H9 (cell line): ENCODE data around the gene CACHD1. TPM values are rescaled to one million over a fixed set of nuclear protein-coding genes. Genes with fewer than 3 reads are reported as not detected.

Experiments
- DNase-seq: peaks from one replicate; pipeline ENCODE4 v3.0.0-alpha.2; 2017
- H2AFZ ChIP-seq: one replicate; pipeline ENCODE4 v1.6.1; 2013; ENCODE audit warnings: mild to moderate bottlenecking, low read length, control low read depth, moderate library complexity
- H2AK5ac ChIP-seq: 2 replicates; pipeline ENCODE4 v1.6.1; 2013; ENCODE audit warnings: low read length, control low read depth, mixed read lengths; ENCODE audit not compliant: insufficient read length
- H2BK120ac ChIP-seq: one replicate; pipeline ENCODE4 v1.6.1; 2013; ENCODE audit warnings: low read depth, mild to moderate bottlenecking, low read length, control low read depth, inconsistent platforms; ENCODE audit not compliant: poor library complexity, severe bottlenecking
- H2BK12ac ChIP-seq: 2 replicates; pipeline ENCODE4 v1.6.1; 2013; ENCODE audit warnings: low read length, control low read depth, mixed read lengths, low read depth; ENCODE audit not compliant: insufficient read length
- H2BK15ac ChIP-seq: 2 replicates; pipeline ENCODE4 v1.6.1; 2013; ENCODE audit warnings: low read depth, low read length, control low read depth
- H2BK20ac ChIP-seq: one replicate; pipeline ENCODE4 v1.6.1; 2013; ENCODE audit warnings: low read depth, mild to moderate bottlenecking, low read length, control low read depth, inconsistent platforms; ENCODE audit not compliant: poor library complexity, severe bottlenecking
- H2BK5ac ChIP-seq: 2 replicates; pipeline ENCODE4 v1.6.1; 2013; ENCODE audit warnings: low read length, control low read depth, mixed read lengths; ENCODE audit not compliant: insufficient read length
- H3K14ac ChIP-seq: 2 replicates; pipeline ENCODE4 v1.6.1; 2013; ENCODE audit warnings: low read length, control low read depth; ENCODE audit not compliant: insufficient read depth
- H3K18ac ChIP-seq: 2 replicates; pipeline ENCODE4 v1.6.1; 2013; ENCODE audit warnings: low read depth, mild to moderate bottlenecking, mixed read lengths, low read length, control low read depth; ENCODE audit not compliant: insufficient read length
- H3K23ac ChIP-seq: 2 replicates; pipeline ENCODE4 v1.6.1; 2013; ENCODE audit warnings: low read length, control low read depth, mixed read lengths, low read depth; ENCODE audit not compliant: insufficient read length
- H3K23me2 ChIP-seq: 2 replicates; pipeline ENCODE4 v1.6.1; 2013; ENCODE audit warnings: low read depth, mild to moderate bottlenecking, mixed read lengths, low read length, control low read depth; ENCODE audit not compliant: insufficient read length, poor library complexity, severe bottlenecking
- H3K27ac ChIP-seq: 2 replicates; pipeline ENCODE4 v1.5.1; 2013; ENCODE audit warnings: low read length, control low read depth, mixed read lengths, low read depth; ENCODE audit not compliant: insufficient read length
- H3K27me3 ChIP-seq: 2 replicates; pipeline ENCODE4 v1.6.1; 2013; ENCODE audit warnings: low read length, control low read depth, inconsistent platforms; ENCODE audit not compliant: insufficient read depth
- H3K4ac ChIP-seq: 2 replicates; pipeline ENCODE4 v1.6.1; 2013; ENCODE audit warnings: low read depth, mild to moderate bottlenecking, control low read depth, inconsistent platforms, low read length, moderate library complexity
- H3K4me1 ChIP-seq: 2 replicates; pipeline ENCODE4 v1.6.1; 2013; ENCODE audit warnings: low read length, control low read depth, inconsistent platforms; ENCODE audit not compliant: insufficient read depth
- H3K4me2 ChIP-seq: 2 replicates; pipeline ENCODE4 v1.6.1; 2013; ENCODE audit warnings: low read length, control low read depth, mixed read lengths; ENCODE audit not compliant: insufficient read length, insufficient read depth
- H3K56ac ChIP-seq: 2 replicates; pipeline ENCODE4 v1.6.1; 2013; ENCODE audit warnings: low read depth, mild to moderate bottlenecking, mixed read lengths, low read length, control low read depth; ENCODE audit not compliant: insufficient read length
- H3K79me1 ChIP-seq: 2 replicates; pipeline ENCODE4 v1.6.1; 2013; ENCODE audit warnings: low read depth, mild to moderate bottlenecking, moderate library complexity, low read length, control low read depth, inconsistent platforms; ENCODE audit not compliant: insufficient read depth, poor library complexity, severe bottlenecking
- H3K79me2 ChIP-seq: 2 replicates; pipeline ENCODE4 v1.6.1; 2013; ENCODE audit warnings: low read length, control low read depth, inconsistent platforms; ENCODE audit not compliant: insufficient read depth
- H3K9ac ChIP-seq: 2 replicates; pipeline ENCODE4 v1.6.1; 2013; ENCODE audit warnings: low read length, control low read depth, mixed read lengths; ENCODE audit not compliant: insufficient read length; ENCODE audit errors: extremely low read depth
- H3K9me3 ChIP-seq: one replicate; pipeline ENCODE4 v1.6.1; 2013; ENCODE audit warnings: low read depth, low read length, inconsistent platforms; ENCODE audit not compliant: control insufficient read depth
- H3T11ph ChIP-seq: one replicate; pipeline ENCODE4 v1.6.1; 2013; ENCODE audit warnings: mild to moderate bottlenecking, low read length, control low read depth, inconsistent platforms
- H4K20me1 ChIP-seq: one replicate; pipeline ENCODE4 v1.6.1; 2013; ENCODE audit not compliant: control insufficient read depth, insufficient read length, insufficient read depth
- H4K5ac ChIP-seq: 2 replicates; pipeline ENCODE4 v1.6.1; 2013; ENCODE audit warnings: low read depth, mild to moderate bottlenecking, mixed read lengths, low read length, control low read depth; ENCODE audit not compliant: insufficient read length
- H4K8ac ChIP-seq: replicated peaks from 2 replicates; pipeline ENCODE4 v1.6.1; 2013; ENCODE audit warnings: low read length, control low read depth, mixed read lengths, low read depth; ENCODE audit not compliant: insufficient read length
- H4K91ac ChIP-seq: 2 replicates; pipeline ENCODE4 v1.6.1; 2013; ENCODE audit warnings: low read depth, mild to moderate bottlenecking, moderate library complexity, mixed read lengths, low read length, control low read depth; ENCODE audit not compliant: insufficient read length
- H3K27ac Mint-ChIP-seq, 3 experiments: 2 replicates in 2 of 3; 3 replicates in 1 of 3; pipeline ENCODE4 v1.8.0; 2020 to 2021; ENCODE audit warnings: mixed read lengths in 3 of 3, mild to moderate bottlenecking in 1 of 3, moderate library complexity in 1 of 3
- H3K27me3 Mint-ChIP-seq: 2 replicates; pipeline ENCODE4 v1.8.0; 2021; ENCODE audit warnings: low read depth, mild to moderate bottlenecking, moderate library complexity, mixed read lengths
- H3K36me3 Mint-ChIP-seq, 3 experiments: 2 replicates in 2 of 3; 3 replicates in 1 of 3; pipeline ENCODE4 v1.8.0; 2020 to 2021; ENCODE audit warnings: low read depth in 3 of 3, mixed read lengths in 3 of 3; ENCODE audit not compliant: insufficient read depth in 1 of 3
- H3K4me1 Mint-ChIP-seq, 2 experiments: 2 replicates each; pipeline ENCODE4 v1.8.0; 2020; ENCODE audit warnings: mixed read lengths in 2 of 2
- H3K4me3 Mint-ChIP-seq, 2 experiments: 2 replicates in 1 of 2; 3 replicates in 1 of 2; pipeline ENCODE4 v1.8.0; 2020 to 2021; ENCODE audit warnings: mild to moderate bottlenecking in 2 of 2, mixed read lengths in 2 of 2, moderate library complexity in 1 of 2
- H3K9me3 Mint-ChIP-seq, 2 experiments: 2 replicates in 1 of 2; 3 replicates in 1 of 2; pipeline ENCODE4 v1.8.0; 2020; ENCODE audit warnings: mild to moderate bottlenecking in 2 of 2, mixed read lengths in 2 of 2, moderate library complexity in 1 of 2
- WGBS: extraction: QIAGEN DNeasy Blood & Tissue Kit; methylation state at CpG from one replicate; pipeline ENCODE4 v1.1.7; 2013; ENCODE audit warnings: missing lambda C conversion rate, low lambda C conversion rate, mixed read lengths; ENCODE audit not compliant: insufficient read length; ENCODE audit errors: extremely low coverage; 5-methylcytosine and 5-hydroxymethylcytosine counted together
- total RNA-seq: library from RNA; stranded (reverse); gene quantifications from 2 replicates; pipeline ENCODE4 v1.2.1, GENCODE V29; 2021
- TF ChIP-seq, protein P1 (sequence below): fragments of 200-600 bp; sonication (generic); conservative IDR thresholded peaks from 3 replicates; pipeline ENCODE4 v1.8.0; 2021; ENCODE audit warnings: antibody characterized with exemption, mild to moderate bottlenecking

The CACHD1 gene
- total RNA-seq, 1 experiment from 2014 or later, result 94.2 TPM

DNA sequence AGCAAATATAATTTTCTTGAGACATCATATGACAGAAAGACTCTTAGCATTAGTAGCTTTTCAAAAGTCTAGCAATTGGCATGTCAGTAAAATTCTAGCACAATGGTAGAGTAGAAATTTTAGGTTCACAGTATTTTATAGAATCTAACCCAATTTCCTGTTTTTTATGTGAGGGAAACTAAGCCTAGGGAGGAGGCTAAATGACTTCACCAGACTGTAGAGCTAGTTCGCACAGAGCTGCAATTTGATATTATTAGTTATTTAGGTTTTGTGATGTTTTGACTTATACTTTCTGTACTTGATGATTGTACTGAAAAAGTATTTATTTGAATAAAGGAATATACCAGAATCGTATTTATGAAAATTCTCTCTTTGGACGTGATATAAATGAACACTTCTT lies 68.5 kb downstream of the CACHD1 start:
- Mint-ChIP-seq H3K9me3 (peaks cover 4% of the 10 kb centered on the region in 2 experiments; a peak in 2 of 5 replicates), H3K27ac (no peak overlapping the region), H3K4me1 (peaks cover 70 to 71% of the 10 kb centered on the region in 2 experiments), H3K27me3 (no peaks in the 10 kb centered on the region), H3K36me3 (peaks cover 5 to 10% (median 9%) of the 10 kb centered on the region in 3 experiments; a peak in 6 of 7 replicates), H3K4me3 (no peak overlapping the region)
- Histone ChIP-seq H2BK12ac (no peak overlapping the region), H3K23ac (no peak overlapping the region), H3K18ac (no peak overlapping the region), H3K9ac (no peak overlapping the region), H3K27me3 (no peaks in the 10 kb centered on the region), H2AK5ac (no peak overlapping the region), H3K9me3 (no peaks in the 10 kb centered on the region), H2BK120ac (no peak overlapping the region), H2AFZ (no peak overlapping the region), H4K91ac (no peak overlapping the region), H2BK15ac (no peak overlapping the region), H4K5ac (no peak overlapping the region), H3K14ac (no peak overlapping the region), H3K4ac (no peak overlapping the region), H3T11ph (no peak overlapping the region), H3K27ac (no peak overlapping the region), H3K4me2 (no peak overlapping the region), H2BK5ac (no peak overlapping the region), H2BK20ac (no peak overlapping the region), H4K20me1 (no peaks in the 10 kb centered on the region), H3K56ac (no peak overlapping the region), H4K8ac (no peak overlapping the region), H3K79me1 (no peaks in the 10 kb centered on the region), H3K79me2 (peaks cover 13% of the 10 kb centered on the region; the same call in 1 of the 2 replicates), H3K4me1 (peaks cover 18% of the 10 kb centered on the region; the same call in 1 of the 2 replicates), H3K23me2 (no peaks in the 10 kb centered on the region)
- WGBS, result no CpG with 5 or more reads among the region's 3 CpGs
- TF ChIP-seq, protein P1, sequence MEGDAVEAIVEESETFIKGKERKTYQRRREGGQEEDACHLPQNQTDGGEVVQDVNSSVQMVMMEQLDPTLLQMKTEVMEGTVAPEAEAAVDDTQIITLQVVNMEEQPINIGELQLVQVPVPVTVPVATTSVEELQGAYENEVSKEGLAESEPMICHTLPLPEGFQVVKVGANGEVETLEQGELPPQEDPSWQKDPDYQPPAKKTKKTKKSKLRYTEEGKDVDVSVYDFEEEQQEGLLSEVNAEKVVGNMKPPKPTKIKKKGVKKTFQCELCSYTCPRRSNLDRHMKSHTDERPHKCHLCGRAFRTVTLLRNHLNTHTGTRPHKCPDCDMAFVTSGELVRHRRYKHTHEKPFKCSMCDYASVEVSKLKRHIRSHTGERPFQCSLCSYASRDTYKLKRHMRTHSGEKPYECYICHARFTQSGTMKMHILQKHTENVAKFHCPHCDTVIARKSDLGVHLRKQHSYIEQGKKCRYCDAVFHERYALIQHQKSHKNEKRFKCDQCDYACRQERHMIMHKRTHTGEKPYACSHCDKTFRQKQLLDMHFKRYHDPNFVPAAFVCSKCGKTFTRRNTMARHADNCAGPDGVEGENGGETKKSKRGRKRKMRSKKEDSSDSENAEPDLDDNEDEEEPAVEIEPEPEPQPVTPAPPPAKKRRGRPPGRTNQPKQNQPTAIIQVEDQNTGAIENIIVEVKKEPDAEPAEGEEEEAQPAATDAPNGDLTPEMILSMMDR, result no peak
- DNase-seq, result no peak
